ENCODE data around the gene TAF15. TPM values are rescaled to one million over a fixed set of nuclear protein-coding genes. Genes with fewer than 3 reads are reported as not detected.

TAF15 gene
- total RNA-seq, 1 donor from 2014 or later = 243 TPM

DNA sequence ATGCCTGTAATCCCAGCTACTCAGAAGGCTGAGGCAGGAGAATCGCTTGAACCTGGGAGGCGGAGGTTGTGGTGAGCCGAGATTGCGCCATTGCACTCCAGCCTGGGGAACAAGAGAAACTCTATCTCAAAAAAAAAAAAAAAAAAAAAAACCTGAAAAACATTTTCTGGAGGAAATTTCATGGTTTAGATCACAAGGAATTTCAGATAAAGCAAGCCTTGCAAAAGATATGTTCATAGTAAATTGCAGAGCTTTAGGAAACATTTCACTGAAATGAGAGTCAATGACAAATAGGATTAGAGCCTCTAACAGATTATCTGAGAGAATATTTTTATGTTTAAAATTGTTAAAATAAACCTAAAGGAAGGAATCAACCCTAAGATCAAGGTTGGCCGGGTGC, 3.2 kb downstream of the TAF15 start:
- H3K4me3 Mint-ChIP-seq = no peak overlapping the region
- ChIA-PET POLR2A (interaction anchor here (1.2 kb wide), 1 partner anchor 49 kb away, joined by 6 read pairs; no protein-coding TSS in a partner anchor), CTCF (interaction anchor here (0.6 to 6.4 kb wide), 2 partner anchors 40 to 49 kb away, joined by 3 to 158 read pairs; partner anchors contain the start of gene C17orf50)
- peaks cover 43% of the 10 kb centered on the region for H3K36me3 Mint-ChIP-seq (ENCODE audit: low read depth)
- TF ChIP-seq, protein P1, sequence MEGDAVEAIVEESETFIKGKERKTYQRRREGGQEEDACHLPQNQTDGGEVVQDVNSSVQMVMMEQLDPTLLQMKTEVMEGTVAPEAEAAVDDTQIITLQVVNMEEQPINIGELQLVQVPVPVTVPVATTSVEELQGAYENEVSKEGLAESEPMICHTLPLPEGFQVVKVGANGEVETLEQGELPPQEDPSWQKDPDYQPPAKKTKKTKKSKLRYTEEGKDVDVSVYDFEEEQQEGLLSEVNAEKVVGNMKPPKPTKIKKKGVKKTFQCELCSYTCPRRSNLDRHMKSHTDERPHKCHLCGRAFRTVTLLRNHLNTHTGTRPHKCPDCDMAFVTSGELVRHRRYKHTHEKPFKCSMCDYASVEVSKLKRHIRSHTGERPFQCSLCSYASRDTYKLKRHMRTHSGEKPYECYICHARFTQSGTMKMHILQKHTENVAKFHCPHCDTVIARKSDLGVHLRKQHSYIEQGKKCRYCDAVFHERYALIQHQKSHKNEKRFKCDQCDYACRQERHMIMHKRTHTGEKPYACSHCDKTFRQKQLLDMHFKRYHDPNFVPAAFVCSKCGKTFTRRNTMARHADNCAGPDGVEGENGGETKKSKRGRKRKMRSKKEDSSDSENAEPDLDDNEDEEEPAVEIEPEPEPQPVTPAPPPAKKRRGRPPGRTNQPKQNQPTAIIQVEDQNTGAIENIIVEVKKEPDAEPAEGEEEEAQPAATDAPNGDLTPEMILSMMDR (IDR thresholded peaks at IDR 0.05) = no peak
- H3K9me3 Mint-ChIP-seq = no peaks in the 10 kb centered on the region
- H3K27ac Mint-ChIP-seq = no peak overlapping the region
- H3K4me1 Mint-ChIP-seq = peaks cover 75% of the 10 kb centered on the region
- DNase-seq (no peak), ATAC-seq (ENCODE audit: low read depth) (no peak)
- no peaks in the 10 kb centered on the region for H3K27me3 Mint-ChIP-seq
- intact Hi-C loops (cut with micrococcal nuclease) = no loop called here

DNA sequence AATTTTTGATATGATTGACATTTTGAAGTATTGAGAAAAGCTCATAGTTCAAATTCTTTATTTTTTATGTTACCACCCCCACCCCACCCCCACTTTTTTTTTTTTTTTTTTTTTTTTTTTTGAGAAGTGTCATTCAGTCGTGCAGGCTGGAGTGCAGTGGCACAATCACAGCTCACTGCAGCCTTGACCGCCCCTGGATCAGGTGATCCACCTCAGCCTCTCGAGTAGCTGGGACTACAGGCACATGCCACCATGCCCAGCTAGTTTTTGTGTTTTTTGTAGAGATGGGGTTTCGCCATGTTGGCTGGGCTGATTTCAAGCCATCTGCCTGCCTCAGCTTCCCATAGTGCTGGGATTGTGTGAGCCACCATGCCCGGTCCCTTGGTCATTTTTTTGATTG, 7.4 kb downstream of the TAF15 start:
- Mint-ChIP-seq H3K27me3 (no peaks in the 10 kb centered on the region), H3K36me3 (ENCODE audit: low read depth) (peaks cover 59% of the 10 kb centered on the region), H3K9me3 (no peaks in the 10 kb centered on the region), H3K4me3 (no peak overlapping the region), H3K4me1 (peaks cover 48% of the 10 kb centered on the region), H3K27ac (no peak overlapping the region)
- ATAC-seq (ENCODE audit: low read depth) = no peak
- TF ChIP-seq, protein P1 (IDR thresholded peaks at IDR 0.05) = no peak
- no peak for DNase-seq
- intact Hi-C loops (cut with micrococcal nuclease) = no loop called here
- ChIA-PET POLR2A (no interaction called here), CTCF (interaction anchor here (1.1 to 1.5 kb wide), 2 partner anchors 50 to 52 kb away, joined by 4 to 7 read pairs; no protein-coding TSS in a partner anchor)

DNA sequence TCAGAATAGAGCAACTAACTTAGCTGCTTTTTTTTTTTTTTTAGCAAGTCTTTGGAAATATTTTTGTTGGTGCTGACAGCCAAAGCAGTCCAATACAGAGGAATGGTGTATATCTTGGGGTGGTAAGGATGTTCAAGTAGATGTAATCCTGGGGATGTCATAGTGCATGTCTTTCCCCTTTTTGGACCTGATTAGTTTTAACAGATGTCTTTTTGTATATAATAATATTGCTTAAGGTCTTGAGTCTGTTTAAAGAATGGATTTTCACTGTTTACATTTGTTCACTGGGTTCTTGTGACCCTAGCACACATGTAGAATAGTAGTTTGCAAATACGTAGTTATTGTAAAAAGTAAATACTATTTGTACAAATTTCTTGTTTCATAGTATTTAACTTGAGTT, 7.9 kb downstream of the TAF15 start:
- DNase-seq (no peak), ATAC-seq (ENCODE audit: low read depth) (no peak)
- TF ChIP-seq, protein P1 (IDR thresholded peaks at IDR 0.05) = no peak
- intact Hi-C loops (cut with micrococcal nuclease) = no loop called here
- H3K9me3 Mint-ChIP-seq = no peaks in the 10 kb centered on the region
- H3K4me3 Mint-ChIP-seq = no peak overlapping the region
- H3K36me3 Mint-ChIP-seq (ENCODE audit: low read depth) = peaks cover 61% of the 10 kb centered on the region
- H3K4me1 Mint-ChIP-seq = peaks cover 43% of the 10 kb centered on the region
- H3K27ac Mint-ChIP-seq = no peak overlapping the region
- CTCF ChIA-PET = interaction anchor here (1.1 to 1.5 kb wide), 2 partner anchors 50 to 53 kb away, joined by 4 to 7 read pairs; no protein-coding TSS in a partner anchor
- H3K27me3 Mint-ChIP-seq = no peaks in the 10 kb centered on the region
- POLR2A ChIA-PET = interaction anchor here (1.0 kb wide), 1 partner anchor 8 kb away, joined by 3 read pairs; the partner anchor contains the start of gene TAF15

DNA sequence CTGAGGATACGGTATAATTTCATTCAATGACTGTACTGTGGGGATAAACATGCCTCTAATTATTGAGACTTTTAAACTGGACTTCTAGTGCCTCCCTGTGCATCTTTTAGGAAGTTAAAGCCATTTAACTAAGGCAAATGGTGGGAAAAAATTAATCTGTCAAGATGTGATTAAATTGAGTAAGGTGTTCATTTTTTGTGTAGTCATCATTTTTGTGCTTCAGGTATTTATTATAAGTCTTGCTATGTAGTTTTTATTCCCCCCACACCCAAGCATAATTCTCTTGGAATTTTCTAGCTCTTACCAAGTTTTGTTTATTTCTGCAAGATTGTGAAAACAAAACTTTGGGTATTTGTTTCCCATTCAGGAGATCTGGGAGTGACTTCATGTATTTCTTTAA, 10.2 kb downstream of the TAF15 start:
- ChIA-PET CTCF (interaction anchor here (2.5 kb wide), 1 partner anchor 55 kb away, joined by 9 read pairs; no protein-coding TSS in a partner anchor), POLR2A (interaction anchor here (2.5 kb wide), 1 partner anchor 10 kb away, joined by 8 read pairs; the partner anchor contains the start of gene TAF15)
- Mint-ChIP-seq H3K36me3 (ENCODE audit: low read depth) (peaks cover 72% of the 10 kb centered on the region), H3K4me1 (peaks cover 26% of the 10 kb centered on the region), H3K27me3 (no peaks in the 10 kb centered on the region), H3K27ac (no peak overlapping the region), H3K9me3 (no peaks in the 10 kb centered on the region), H3K4me3 (no peak overlapping the region)
- intact Hi-C loops (cut with micrococcal nuclease) = no loop called here
- TF ChIP-seq, protein P1 (IDR thresholded peaks at IDR 0.05) = no peak
- DNase-seq (no peak), ATAC-seq (ENCODE audit: low read depth) (no peak)

DNA sequence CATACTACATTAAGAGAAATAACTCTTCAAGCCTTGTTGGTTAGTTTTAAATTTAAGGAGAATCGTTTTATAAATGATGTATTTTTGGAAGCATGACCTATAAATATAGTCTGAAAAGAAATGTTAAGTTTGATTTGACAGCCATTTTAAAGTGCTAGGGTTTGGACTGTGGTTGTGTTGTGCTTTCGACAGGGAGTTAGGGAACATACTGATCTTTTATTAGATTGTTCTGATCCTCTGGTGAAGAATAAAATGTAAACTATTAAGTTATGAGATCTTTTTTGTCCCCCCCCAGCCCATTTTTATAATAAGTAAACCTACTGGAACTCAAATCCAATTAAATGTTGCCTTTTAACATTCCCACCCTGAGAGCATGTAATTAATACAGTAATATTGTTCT, 12.0 kb downstream of the TAF15 start:
- Mint-ChIP-seq H3K4me3 (no peak overlapping the region), H3K27ac (no peak overlapping the region), H3K4me1 (peaks cover 10% of the 10 kb centered on the region), H3K27me3 (no peaks in the 10 kb centered on the region), H3K9me3 (no peaks in the 10 kb centered on the region), H3K36me3 (ENCODE audit: low read depth) (peaks cover 74% of the 10 kb centered on the region)
- TF ChIP-seq, protein P1 (IDR thresholded peaks at IDR 0.05) = no peak
- ATAC-seq (ENCODE audit: low read depth) (no peak), DNase-seq (no peak)
- ChIA-PET CTCF (no interaction called here), POLR2A (no interaction called here)
- intact Hi-C loops (cut with micrococcal nuclease) = no loop called here
